Ishikawa (cell line): ENCODE results near the gene RAVER2.

Experiments used
- CEBPB ChIP-seq: IDR thresholded peaks from 2 replicates; pipeline ENCODE4 v1.6.1; 2012
- CREB1 ChIP-seq: IDR thresholded peaks from 2 replicates; pipeline ENCODE4 v1.6.1; 2012; ENCODE audit warnings: low read depth
- EGR1 ChIP-seq: IDR thresholded peaks from 2 replicates; pipeline ENCODE4 v1.6.1; 2012
- EP300 ChIP-seq: IDR thresholded peaks from 2 replicates; pipeline ENCODE4 v1.6.1; 2012; ENCODE audit warnings: borderline replicate concordance
- FOXM1 ChIP-seq: IDR thresholded peaks from 2 replicates; pipeline ENCODE4 v1.6.1; 2012; ENCODE audit warnings: low read depth, borderline replicate concordance
- NFIC ChIP-seq: IDR thresholded peaks from 2 replicates; pipeline ENCODE4 v1.6.1; 2012
- RAD21 ChIP-seq: IDR thresholded peaks from 2 replicates; pipeline ENCODE4 v1.6.1; 2012; ENCODE audit warnings: low read depth
- TAF1 ChIP-seq: IDR thresholded peaks from 2 replicates; pipeline ENCODE4 v1.6.1; 2012; ENCODE audit warnings: low read depth, mild to moderate bottlenecking
- TCF12 ChIP-seq: IDR thresholded peaks from 2 replicates; pipeline ENCODE4 v1.6.1; 2012; ENCODE audit warnings: low read depth
- TEAD4 ChIP-seq: IDR thresholded peaks from 2 replicates; pipeline ENCODE4 v1.6.1; 2012
- USF1 ChIP-seq: IDR thresholded peaks from 2 replicates; pipeline ENCODE4 v1.6.1; 2012
- YY1 ChIP-seq: IDR thresholded peaks from 2 replicates; pipeline ENCODE4 v1.6.1; 2012; ENCODE audit warnings: low read depth
- ZBTB7A ChIP-seq: IDR thresholded peaks from 2 replicates; pipeline ENCODE4 v1.6.1; 2012; ENCODE audit warnings: low read depth
- TF ChIP-seq, protein P1 (sequence below): IDR thresholded peaks from 2 replicates; pipeline ENCODE4 v1.6.1; 2012; ENCODE audit warnings: low read depth, mild to moderate bottlenecking
- TF ChIP-seq, protein P2 (sequence below): IDR thresholded peaks from 2 replicates; pipeline ENCODE4 v1.6.1; 2012

The RAVER2 gene

GRCh38 chr1:64712049-64712448 is 32.8 kb upstream of the RAVER2 start:
- TF ChIP-seq TEAD4 (no peak), USF1 (no peak), CREB1 (no peak), EP300 (no peak), CEBPB (no peak), TCF12 (no peak), YY1 (no peak), EGR1 (no peak), NFIC (no peak), ZBTB7A (no peak), TAF1 (no peak), RAD21 (no peak), FOXM1 (no peak)
- TF ChIP-seq, protein P1, sequence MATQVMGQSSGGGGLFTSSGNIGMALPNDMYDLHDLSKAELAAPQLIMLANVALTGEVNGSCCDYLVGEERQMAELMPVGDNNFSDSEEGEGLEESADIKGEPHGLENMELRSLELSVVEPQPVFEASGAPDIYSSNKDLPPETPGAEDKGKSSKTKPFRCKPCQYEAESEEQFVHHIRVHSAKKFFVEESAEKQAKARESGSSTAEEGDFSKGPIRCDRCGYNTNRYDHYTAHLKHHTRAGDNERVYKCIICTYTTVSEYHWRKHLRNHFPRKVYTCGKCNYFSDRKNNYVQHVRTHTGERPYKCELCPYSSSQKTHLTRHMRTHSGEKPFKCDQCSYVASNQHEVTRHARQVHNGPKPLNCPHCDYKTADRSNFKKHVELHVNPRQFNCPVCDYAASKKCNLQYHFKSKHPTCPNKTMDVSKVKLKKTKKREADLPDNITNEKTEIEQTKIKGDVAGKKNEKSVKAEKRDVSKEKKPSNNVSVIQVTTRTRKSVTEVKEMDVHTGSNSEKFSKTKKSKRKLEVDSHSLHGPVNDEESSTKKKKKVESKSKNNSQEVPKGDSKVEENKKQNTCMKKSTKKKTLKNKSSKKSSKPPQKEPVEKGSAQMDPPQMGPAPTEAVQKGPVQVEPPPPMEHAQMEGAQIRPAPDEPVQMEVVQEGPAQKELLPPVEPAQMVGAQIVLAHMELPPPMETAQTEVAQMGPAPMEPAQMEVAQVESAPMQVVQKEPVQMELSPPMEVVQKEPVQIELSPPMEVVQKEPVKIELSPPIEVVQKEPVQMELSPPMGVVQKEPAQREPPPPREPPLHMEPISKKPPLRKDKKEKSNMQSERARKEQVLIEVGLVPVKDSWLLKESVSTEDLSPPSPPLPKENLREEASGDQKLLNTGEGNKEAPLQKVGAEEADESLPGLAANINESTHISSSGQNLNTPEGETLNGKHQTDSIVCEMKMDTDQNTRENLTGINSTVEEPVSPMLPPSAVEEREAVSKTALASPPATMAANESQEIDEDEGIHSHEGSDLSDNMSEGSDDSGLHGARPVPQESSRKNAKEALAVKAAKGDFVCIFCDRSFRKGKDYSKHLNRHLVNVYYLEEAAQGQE = no peak
- TF ChIP-seq, protein P2, sequence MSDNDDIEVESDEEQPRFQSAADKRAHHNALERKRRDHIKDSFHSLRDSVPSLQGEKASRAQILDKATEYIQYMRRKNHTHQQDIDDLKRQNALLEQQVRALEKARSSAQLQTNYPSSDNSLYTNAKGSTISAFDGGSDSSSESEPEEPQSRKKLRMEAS = no peak

GRCh38 chr1:64715186-64715585 is 29.7 kb upstream of the RAVER2 start:
- no peak for TF ChIP-seq CREB1
- no peak for TF ChIP-seq FOXM1
- TF ChIP-seq, protein P2 = no peak
- TF ChIP-seq, protein P1 = no peak
- TF ChIP-seq ZBTB7A = no peak
- no peak for TF ChIP-seq CEBPB
- TF ChIP-seq RAD21 = no peak
- TF ChIP-seq EGR1 = no peak
- no peak for TF ChIP-seq TEAD4
- TF ChIP-seq TCF12 = no peak
- no peak for TF ChIP-seq NFIC
- no peak for TF ChIP-seq YY1
- TF ChIP-seq EP300 = no peak
- no peak for TF ChIP-seq TAF1
- no peak for TF ChIP-seq USF1

- TF ChIP-seq NFIC (no peak), FOXM1 (no peak), EGR1 (no peak), YY1 (no peak), TEAD4 (no peak), EP300 (no peak), RAD21 (no peak), TAF1 (no peak), USF1 (no peak), ZBTB7A (no peak), CEBPB (no peak), TCF12 (no peak), CREB1 (no peak)
- TF ChIP-seq, protein P1 = no peak
- TF ChIP-seq, protein P2 = no peak
Observed at GRCh38 chr1:64721135-64721534, 23.7 kb upstream of the RAVER2 start.
